Epithelial cell of prostate (primary cell): ENCODE measurements around the gene BORCS6.

Source experiments
- DNase-seq: peaks from one replicate; pipeline ENCODE4 v3.0.0-alpha.2; 2011; ENCODE audit warnings: low read depth, low spot score
- H3K27ac ChIP-seq: fragments of 450-650 bp; 2 replicates; pipeline ENCODE4 v1.5.1; 2017; ENCODE audit warnings: mild to moderate bottlenecking

BORCS6 gene

DNA sequence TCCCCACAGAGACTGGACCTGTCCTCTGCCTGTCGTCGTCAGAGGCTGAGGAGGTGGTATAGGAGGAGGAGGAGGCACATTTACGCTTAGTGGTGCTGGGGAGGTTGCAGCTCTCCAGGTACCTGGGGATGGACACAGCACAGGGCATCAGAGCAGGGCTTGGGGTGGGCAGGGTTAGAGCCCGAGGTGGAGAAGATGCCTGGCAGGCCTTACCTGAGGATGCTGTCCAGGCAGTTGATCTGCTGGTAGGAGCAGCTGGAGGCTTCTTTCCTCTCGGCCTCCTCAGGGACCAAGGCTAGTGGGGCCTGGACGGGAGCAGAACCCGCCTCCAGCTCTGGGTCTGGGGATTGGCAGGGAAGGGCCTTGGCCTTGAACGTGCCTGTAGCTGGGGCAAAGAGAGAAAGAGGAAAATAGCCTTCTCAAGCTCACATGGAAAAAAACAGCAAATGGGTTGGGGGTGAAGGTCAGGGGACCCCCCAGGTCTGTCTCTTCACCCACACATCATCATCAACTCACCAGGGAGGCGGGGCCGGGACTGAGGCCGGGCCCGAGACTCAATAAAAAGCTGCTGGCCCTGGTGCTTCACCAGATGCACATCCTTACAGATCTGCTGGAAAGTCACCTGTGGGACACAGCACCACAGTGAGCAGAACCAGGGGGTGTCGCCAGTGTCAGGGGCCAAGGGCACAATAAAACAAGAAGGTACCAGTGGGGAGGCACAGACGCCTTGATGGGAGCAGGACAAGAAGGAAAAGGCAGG is 43.4 kb downstream of the BORCS6 start:
- no peak for DNase-seq
- H3K27ac ChIP-seq, result no peak overlapping the region

DNA sequence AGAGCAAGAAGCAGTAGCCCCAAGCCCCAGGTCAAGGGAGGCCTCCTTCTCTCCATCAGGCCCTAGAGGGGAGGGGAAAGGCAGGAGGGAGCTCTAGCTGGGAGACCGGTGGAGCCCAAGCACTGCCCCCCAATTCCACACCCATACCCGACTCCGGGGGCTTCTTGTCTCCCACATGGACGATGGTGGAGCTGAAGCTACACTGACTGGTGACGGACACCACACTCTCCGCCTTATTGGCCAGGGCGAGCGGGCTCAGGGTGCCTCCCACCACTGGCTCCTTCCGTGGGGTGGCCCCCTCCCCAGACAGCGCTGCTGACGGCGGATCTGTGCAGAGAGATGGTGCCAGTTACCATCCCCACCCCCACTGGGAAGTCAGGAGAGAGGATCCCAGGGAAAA is 44.2 kb downstream of the BORCS6 start:
- no peak for DNase-seq
- H3K27ac ChIP-seq, result no peak overlapping the region

DNA sequence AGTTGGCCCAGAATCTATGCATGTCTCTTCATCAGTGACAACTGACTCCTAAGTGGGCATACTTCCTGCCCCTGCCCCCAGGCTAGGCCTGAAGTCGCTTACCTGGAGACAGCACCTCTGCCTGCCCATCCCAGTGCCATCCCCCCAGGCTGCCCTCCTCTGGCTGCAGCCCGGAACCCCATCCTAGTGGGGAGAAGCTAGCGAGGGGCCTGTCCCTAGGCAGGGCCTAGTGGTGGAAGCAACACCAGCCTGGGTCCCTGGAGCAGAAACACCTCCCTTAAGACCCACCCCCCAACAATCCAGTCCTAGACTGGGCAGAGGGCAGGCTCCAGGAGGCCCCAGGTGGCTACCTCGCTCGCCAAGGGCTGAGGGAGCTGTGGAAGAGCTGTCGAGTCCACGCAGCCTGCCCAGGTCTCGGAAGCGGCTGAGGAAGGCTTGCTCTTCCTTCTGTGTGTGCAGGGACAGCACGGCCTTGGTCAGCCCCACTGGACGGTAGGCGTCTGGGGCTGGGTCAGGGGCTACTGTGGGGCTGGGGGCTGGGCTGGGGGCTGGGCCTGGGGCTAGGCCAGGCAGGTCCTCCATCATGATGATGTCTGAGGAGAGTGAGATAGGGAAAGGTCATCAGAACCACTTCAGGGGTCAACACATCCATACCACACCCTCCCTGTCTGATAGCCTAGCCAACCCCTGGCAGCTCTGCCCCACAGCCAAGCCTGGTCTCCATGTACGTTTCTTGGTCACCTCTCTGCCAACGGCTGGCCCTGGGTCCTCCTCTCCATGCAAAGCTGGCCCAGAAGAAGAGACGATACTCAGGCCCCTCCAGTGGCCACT is 45.4 kb downstream of the BORCS6 start:
- no peak overlapping the region for H3K27ac ChIP-seq
- DNase-seq, result no peak

DNA sequence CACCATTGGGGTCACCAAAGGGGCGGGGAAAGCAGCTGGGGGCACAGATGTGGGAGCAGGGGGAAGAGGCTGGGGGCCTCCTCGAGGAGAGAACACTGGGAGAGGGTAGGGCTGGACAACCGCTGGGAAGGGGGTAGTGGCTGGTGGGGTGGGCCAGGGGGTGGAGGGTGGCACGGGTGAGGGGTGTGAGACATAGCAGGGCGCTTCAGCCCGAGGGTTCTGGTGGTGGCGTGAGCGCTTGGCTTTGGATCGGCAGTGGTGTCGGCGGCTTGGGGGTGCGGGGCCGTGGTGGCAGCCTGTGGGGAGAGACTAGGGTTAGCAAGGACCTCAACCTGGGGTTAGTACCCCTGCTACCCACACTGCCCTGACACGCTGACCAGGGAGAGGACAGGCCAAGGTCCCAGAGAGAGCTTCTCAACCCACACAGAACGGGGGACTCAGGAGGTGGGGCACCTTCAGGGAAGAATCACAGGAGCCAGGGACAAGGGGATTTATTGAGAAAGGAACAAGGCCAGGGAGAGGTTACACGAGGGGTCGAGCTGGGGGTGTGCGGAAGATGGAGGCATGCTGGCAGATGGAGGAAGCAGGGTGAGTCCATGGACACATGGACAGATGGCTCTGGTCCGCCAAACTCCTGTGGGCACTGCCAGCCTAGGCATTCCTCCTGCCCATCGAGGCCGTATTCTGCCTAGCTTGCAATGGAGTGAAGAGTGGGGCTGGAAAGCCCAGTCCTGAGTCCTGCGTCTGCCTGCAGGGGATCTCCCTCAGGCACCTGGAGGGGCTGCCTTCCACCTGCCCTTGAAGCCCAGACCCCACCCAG is 46.2 kb downstream of the BORCS6 start:
- H3K27ac ChIP-seq, result no peak overlapping the region
- DNase-seq, result no peak

DNA sequence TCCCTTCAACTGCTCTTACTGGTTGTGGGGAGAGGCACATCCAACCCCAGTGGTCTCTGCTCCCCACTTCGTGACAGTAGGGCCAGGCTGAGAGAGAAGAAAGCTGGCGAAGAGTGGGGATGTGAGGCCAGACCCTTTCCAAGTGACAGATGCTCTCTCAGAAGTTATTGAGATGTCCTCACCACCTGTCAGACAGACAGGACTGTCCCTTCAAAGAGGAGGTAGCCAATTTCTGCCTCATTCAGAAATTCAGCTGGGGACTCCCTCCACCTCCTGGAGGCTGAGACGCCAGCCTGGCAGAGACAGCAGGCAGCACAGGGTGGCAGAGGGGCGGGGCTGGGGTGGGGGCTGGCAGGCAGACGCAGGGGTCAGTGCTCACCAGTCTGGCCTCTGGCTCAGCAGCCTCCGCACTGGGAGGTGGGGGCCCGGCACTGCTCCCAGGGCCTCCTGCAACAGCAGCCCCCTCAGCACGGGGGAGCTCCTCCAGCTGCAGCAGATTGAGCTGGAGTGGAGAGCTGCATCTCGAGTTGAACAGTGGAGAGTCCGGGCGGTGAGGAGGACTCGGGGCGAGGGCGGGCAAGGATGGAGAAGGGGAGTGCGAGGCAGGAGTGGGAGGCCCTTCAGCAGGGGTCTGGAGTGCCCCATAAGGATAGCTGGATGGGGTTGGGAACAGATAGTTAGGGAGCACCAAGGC is 46.9 kb downstream of the BORCS6 start:
- no peak overlapping the region for H3K27ac ChIP-seq
- DNase-seq, result no peak

DNA sequence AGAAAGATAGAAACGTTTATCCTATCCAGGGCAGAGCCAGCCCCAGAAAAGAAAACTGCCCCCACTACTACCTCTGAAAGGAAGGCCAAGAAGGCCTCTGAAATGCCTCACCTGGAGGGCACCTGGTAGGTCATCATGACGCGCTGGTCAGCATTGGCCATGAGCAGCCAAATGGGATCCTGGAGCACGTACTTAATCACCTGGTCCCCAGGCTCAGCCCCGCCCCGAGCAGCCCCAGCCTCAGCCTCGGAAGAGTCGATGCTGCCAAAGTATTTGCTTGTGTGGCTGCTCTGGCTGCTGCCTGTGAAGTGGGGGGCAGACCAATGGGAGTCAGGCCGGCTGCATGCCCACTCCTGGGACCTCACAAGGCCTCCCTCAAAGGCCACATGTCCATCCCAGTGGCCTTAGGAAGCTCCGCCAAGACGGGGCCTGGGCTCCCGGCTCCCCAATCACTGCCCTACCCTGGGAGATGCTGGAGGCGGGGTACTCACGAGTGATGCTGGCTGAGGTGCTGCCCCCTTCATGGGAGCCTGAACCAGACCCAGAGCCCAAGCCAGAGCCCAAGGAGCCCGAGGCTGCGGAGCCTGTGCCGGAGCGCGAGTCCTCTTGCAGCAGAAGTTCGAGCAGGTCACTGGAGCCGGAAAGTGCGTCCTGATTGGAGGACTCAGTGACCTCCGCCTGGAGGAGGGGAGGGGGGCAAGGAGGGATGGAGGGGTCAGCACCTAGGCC is 47.7 kb downstream of the BORCS6 start:
- DNase-seq, result no peak
- no peak overlapping the region for H3K27ac ChIP-seq

DNA sequence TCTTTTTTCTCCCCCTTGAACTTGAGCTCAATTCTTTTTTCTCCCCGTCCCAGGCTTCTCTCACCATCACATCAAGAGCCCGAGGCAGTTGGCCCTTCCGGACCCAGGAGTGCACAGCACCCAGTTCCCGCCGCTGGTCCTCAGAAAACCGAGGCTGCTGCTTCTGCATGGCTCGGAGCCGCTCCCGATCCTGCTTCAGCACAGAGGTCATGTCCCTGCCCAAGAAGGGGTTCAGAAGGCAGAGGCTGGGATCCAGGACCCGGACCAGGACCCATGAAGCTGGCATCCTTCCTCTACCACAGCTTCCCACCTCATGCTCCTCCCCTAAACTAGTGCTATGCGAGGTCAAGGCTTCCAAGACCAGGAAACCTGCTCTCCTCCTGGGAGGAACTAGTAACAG is 48.2 kb downstream of the BORCS6 start:
- no peak overlapping the region for H3K27ac ChIP-seq
- DNase-seq, result no peak

DNA sequence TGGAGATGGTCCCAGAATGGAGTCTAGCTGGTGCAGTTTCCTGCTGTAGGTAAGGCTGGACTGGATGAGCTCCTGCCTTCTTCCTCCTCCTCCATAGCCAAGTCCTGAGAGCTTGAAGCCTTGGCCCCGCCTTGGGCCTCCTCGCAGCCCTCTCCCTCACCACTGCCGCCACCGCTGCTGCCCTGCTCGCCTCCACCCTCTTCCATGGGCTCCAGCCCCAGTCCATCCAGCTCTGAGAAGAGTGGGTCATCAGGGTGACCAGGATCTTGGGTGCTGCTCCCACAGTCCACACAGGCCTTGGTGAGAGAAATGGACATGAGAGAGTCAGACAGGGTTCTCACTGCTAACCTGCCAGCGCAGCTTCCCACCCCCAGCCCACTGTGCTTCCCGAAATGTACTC is 48.9 kb downstream of the BORCS6 start:
- H3K27ac ChIP-seq, result no peak overlapping the region
- no peak for DNase-seq

DNA sequence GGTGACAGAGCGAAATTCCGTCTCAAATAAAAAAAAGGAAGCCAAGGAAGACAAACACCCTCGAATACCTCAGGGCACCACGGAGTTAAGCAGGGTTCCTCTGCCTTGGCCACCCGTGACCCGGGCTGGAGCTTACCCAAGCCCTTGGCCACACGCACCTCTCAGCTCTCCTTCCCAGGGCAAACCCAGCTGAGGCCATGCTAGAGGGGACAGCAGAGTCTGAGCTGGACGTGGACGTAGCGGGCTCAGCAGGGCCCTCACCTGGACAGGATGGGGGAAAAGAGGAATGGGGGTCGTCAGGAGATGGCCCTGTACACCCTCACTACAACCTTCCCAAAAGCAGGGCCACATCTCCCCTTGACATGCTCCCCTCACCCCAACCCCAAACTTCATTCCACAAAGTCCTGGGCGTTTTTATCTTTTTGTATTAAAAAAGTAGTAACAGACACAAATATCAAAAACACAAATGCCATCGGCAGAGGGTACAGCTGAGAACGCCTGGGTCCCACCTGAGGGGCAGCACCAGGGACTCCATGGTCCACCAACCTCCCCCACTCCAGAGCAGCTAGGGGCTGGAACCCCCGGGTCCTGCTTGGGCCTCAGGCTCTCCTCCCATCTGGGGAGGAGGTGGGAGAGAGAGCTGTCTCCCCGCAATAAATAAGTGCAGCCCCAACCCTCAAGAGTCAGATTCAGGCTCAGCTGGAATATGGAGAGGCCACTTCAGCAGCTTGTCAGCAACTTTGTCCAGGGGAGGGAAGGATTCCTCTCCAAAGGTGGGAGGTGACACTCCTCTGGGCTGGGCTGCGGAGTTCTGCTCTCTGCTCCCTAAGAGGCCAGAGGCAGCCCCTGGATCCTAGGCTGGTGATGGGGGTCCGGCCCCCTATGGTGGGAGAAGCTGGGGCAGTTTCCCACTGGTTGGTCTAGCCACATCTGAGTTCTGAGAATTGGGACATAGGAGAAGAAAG is 49.6 kb downstream of the BORCS6 start:
- DNase-seq, result no peak
- H3K27ac ChIP-seq, result peak overlapping the region; percentile 78

DNA sequence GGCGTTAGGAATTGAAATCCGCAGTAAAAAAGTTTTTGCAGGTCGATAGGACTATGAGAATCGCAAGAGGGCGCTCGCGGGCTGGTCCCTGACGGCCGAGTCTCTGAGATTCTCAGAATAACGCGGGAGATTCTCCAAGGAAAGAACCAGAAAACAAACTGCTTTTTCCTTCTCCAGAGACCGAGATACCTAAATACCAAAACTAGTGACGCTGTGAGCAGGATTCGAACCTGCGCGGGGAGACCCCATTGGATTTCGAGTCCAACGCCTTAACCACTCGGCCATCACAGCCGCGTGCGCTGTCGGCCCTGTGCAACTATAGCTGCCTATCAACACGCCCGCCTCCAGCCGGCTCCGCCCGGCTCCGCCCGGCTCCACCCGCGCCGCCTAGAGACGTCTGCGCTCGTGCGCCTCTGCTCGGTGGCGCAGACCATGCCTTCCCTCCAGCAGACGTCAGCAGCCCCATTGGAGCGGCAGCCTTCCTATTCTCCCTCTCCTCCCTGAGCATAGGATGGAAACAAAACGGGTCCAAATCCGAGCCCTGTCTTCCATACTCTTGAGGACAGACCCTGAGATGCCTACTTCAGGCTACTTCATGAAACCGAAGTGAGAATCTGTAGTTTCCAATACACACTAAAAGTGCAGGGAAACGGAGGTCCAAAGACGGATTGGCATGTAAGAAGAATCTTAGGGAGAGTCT is 51.2 kb downstream of the BORCS6 start:
- peak; percentile 67 for DNase-seq
- H3K27ac ChIP-seq, result peak overlapping the region; percentile 78

DNA sequence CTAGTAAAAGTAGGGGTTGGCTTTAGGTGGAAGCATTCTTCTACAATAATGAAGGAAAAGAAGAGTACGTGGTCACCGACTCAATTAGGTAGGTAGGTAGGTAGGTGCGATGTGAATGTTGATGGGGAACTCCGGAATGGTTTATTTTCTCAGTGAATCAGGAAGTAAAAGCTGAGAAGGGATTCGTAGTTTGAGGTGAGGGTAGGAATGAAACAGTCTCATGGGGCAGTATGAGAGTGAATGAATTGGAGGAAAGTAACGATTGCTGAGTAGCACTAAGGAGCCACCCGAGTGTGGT is 51.7 kb downstream of the BORCS6 start:
- peak overlapping the region; percentile 78 for H3K27ac ChIP-seq
- no peak for DNase-seq
